Measurements from ENCODE around the gene GAS2L2. TPM values are rescaled to one million over a fixed set of nuclear protein-coding genes. Genes with fewer than 3 reads are reported as not detected.

GAS2L2 gene
- total RNA-seq, 1 experiment from 2014 or later: not detected

DNA sequence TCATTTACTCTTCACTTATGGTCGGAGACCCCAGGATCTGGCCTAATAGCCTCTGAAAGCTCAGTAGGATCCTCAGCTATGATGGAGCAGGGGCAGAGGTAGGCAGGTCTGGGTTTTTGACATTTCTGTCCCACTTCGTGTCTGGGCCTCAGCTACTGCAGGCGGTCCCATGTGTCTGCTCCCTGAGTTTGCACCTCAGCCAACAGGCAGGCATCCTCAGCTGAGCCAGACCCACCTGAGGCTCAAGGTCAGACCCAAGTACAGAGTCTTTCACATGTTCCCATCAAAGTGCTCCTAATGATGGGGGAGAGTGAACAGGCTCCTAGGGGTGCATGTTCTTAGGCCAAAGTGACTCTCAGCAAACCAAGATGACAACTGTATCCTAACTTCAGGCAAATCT is 24.5 kb downstream of the GAS2L2 start:
- H3K36me3 ChIP-seq (ENCODE audit: control insufficient read depth, insufficient read depth, low read length): peaks cover 19% of the 10 kb centered on the region
- H3K27me3 ChIP-seq (ENCODE audit: control insufficient read depth, insufficient read depth, low read length): no peaks in the 10 kb centered on the region
- no peak for DNase-seq (ENCODE audit: low read depth, low spot score)
- ChIA-PET CTCF (interaction anchor here (0.7 kb wide), 1 partner anchor 352 kb away, joined by 4 read pairs; no protein-coding TSS in a partner anchor), POLR2A (no interaction called here)
- H3K4me1 ChIP-seq (ENCODE audit: control insufficient read depth, insufficient read depth, low read length): peaks cover 11% of the 10 kb centered on the region
- H3K9me3 ChIP-seq (ENCODE audit: control insufficient read depth, insufficient read depth, low read depth, low read length): no peaks in the 10 kb centered on the region
- ATAC-seq: no peak
- H3K27ac ChIP-seq (ENCODE audit: low read length): no peak overlapping the region
- TF ChIP-seq POLR2AphosphoS5 (IDR thresholded peaks at IDR 0.05; ENCODE audit: low read depth, low read length) (no peak), SIN3A (IDR thresholded peaks at IDR 0.05; ENCODE audit: borderline replicate concordance, insufficient read depth, low read depth, low read length) (no peak), TCF7L2 (IDR thresholded peaks at IDR 0.05; ENCODE audit: low read depth, low read length) (no peak)
- TF ChIP-seq, protein P1, sequence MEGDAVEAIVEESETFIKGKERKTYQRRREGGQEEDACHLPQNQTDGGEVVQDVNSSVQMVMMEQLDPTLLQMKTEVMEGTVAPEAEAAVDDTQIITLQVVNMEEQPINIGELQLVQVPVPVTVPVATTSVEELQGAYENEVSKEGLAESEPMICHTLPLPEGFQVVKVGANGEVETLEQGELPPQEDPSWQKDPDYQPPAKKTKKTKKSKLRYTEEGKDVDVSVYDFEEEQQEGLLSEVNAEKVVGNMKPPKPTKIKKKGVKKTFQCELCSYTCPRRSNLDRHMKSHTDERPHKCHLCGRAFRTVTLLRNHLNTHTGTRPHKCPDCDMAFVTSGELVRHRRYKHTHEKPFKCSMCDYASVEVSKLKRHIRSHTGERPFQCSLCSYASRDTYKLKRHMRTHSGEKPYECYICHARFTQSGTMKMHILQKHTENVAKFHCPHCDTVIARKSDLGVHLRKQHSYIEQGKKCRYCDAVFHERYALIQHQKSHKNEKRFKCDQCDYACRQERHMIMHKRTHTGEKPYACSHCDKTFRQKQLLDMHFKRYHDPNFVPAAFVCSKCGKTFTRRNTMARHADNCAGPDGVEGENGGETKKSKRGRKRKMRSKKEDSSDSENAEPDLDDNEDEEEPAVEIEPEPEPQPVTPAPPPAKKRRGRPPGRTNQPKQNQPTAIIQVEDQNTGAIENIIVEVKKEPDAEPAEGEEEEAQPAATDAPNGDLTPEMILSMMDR (IDR thresholded peaks at IDR 0.05): no peak
- TF ChIP-seq, protein P2, sequence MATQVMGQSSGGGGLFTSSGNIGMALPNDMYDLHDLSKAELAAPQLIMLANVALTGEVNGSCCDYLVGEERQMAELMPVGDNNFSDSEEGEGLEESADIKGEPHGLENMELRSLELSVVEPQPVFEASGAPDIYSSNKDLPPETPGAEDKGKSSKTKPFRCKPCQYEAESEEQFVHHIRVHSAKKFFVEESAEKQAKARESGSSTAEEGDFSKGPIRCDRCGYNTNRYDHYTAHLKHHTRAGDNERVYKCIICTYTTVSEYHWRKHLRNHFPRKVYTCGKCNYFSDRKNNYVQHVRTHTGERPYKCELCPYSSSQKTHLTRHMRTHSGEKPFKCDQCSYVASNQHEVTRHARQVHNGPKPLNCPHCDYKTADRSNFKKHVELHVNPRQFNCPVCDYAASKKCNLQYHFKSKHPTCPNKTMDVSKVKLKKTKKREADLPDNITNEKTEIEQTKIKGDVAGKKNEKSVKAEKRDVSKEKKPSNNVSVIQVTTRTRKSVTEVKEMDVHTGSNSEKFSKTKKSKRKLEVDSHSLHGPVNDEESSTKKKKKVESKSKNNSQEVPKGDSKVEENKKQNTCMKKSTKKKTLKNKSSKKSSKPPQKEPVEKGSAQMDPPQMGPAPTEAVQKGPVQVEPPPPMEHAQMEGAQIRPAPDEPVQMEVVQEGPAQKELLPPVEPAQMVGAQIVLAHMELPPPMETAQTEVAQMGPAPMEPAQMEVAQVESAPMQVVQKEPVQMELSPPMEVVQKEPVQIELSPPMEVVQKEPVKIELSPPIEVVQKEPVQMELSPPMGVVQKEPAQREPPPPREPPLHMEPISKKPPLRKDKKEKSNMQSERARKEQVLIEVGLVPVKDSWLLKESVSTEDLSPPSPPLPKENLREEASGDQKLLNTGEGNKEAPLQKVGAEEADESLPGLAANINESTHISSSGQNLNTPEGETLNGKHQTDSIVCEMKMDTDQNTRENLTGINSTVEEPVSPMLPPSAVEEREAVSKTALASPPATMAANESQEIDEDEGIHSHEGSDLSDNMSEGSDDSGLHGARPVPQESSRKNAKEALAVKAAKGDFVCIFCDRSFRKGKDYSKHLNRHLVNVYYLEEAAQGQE (IDR thresholded peaks at IDR 0.05; ENCODE audit: insufficient read depth in 1 of 2, low read depth in 2 of 2, low read length in 1 of 2): no peak
- in situ Hi-C loops (cut with HindIII; ENCODE audit: low pct_unique_long_range_greater_than_20kb, low sequenced_read_pairs): no loop called here
- BruUV-seq (replicated peaks): no TSS peak
- intact Hi-C loops (cut with micrococcal nuclease; ENCODE audit: unreplicated experiment): no loop called here
- no peak overlapping the region for H3K4me3 ChIP-seq (ENCODE audit: low read depth in 2 of 2, low read length in 2 of 2)

DNA sequence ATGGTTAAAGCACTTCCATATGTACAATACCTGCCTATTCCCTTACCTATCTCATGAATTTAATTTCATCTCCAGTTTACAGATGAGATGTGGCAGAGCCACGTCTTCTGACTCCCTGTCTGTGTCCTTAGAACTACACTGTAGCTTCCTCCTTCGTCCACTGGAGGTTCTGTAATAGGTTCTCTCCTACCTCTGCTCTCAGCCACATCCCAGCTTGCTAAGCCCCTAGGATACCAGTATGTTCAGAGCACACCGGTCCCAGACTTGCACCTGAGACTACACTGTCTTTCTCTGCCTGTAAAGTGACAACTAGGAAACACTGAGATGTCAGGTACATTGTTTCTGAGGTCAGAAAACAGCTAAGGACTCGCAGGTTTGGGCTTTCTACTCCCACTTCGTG is 25.4 kb downstream of the GAS2L2 start:
- no TSS peak for BruUV-seq (replicated peaks)
- no peak overlapping the region for H3K4me3 ChIP-seq (ENCODE audit: low read depth in 2 of 2, low read length in 2 of 2)
- TF ChIP-seq SIN3A (IDR thresholded peaks at IDR 0.05; ENCODE audit: borderline replicate concordance, insufficient read depth, low read depth, low read length) (no peak), TCF7L2 (IDR thresholded peaks at IDR 0.05; ENCODE audit: low read depth, low read length) (no peak), POLR2AphosphoS5 (IDR thresholded peaks at IDR 0.05; ENCODE audit: low read depth, low read length) (no peak; the same call in 1 of the 2 replicates)
- TF ChIP-seq, protein P1 (IDR thresholded peaks at IDR 0.05): no peak
- TF ChIP-seq, protein P2 (IDR thresholded peaks at IDR 0.05; ENCODE audit: insufficient read depth in 1 of 2, low read depth in 2 of 2, low read length in 1 of 2): no peak
- intact Hi-C loops (cut with micrococcal nuclease; ENCODE audit: unreplicated experiment): no loop called here
- no peaks in the 10 kb centered on the region for H3K9me3 ChIP-seq (ENCODE audit: control insufficient read depth, insufficient read depth, low read depth, low read length)
- no peak for DNase-seq (ENCODE audit: low read depth, low spot score)
- in situ Hi-C loops (cut with HindIII; ENCODE audit: low pct_unique_long_range_greater_than_20kb, low sequenced_read_pairs): no loop called here
- peaks cover 29% of the 10 kb centered on the region for H3K36me3 ChIP-seq (ENCODE audit: control insufficient read depth, insufficient read depth, low read length)
- POLR2A ChIA-PET: no interaction called here
- CTCF ChIA-PET: interaction anchor here (0.6 kb wide), 1 partner anchor 22 kb away, joined by 3 read pairs; no protein-coding TSS in a partner anchor
- no peak overlapping the region for H3K27ac ChIP-seq (ENCODE audit: low read length)
- H3K27me3 ChIP-seq (ENCODE audit: control insufficient read depth, insufficient read depth, low read length): no peaks in the 10 kb centered on the region
- no peak for ATAC-seq
- peaks cover 11% of the 10 kb centered on the region for H3K4me1 ChIP-seq (ENCODE audit: control insufficient read depth, insufficient read depth, low read length)

Measured in Panc1 (cell line).